Adipocyte (in vitro differentiated cells): ENCODE data around the gene NAA20.
A peak's percentile ranks its signal among the peaks of the same experiment; 100 is the strongest.
"Not testable (repeated sequence)": the region's sequence is repeated elsewhere in the genome, so short reads cannot be mapped to it uniquely, and the experiment has no call there.

Experiments used
- DNase-seq: peaks from one replicate; pipeline ENCODE4 v3.0.0-alpha.2; 2015; ENCODE audit warnings: low read depth
- H3K27me3 ChIP-seq: replicated peaks from 2 replicates; pipeline ENCODE4 v1.7.0; 2013; ENCODE audit warnings: mild to moderate bottlenecking, low read length, moderate library complexity; ENCODE audit not compliant: control insufficient read depth, insufficient read depth
- H3K36me3 ChIP-seq: 2 replicates; pipeline ENCODE4 v1.7.0; 2013; ENCODE audit warnings: low read length, mild to moderate bottlenecking, moderate library complexity; ENCODE audit not compliant: control insufficient read depth, insufficient read depth, severe bottlenecking
- H3K4me1 ChIP-seq: 2 replicates; pipeline ENCODE4 v1.7.0; 2013; ENCODE audit warnings: mild to moderate bottlenecking, low read length, moderate library complexity; ENCODE audit not compliant: control insufficient read depth, insufficient read depth
- H3K4me3 ChIP-seq: 2 replicates; pipeline ENCODE4 v1.7.0; 2013; ENCODE audit warnings: mild to moderate bottlenecking, low read length, moderate library complexity
- H3K9ac ChIP-seq: 2 replicates; pipeline ENCODE4 v1.7.0; 2013; ENCODE audit warnings: mild to moderate bottlenecking, low read length, moderate library complexity
- H3K9me3 ChIP-seq: 2 replicates; pipeline ENCODE4 v1.7.0; 2013; ENCODE audit warnings: mild to moderate bottlenecking, low read length, moderate library complexity; ENCODE audit not compliant: control insufficient read depth

Gene NAA20

GRCh38 chr20:20003955-20004322 is 13.2 kb upstream of the NAA20 start:
- Histone ChIP-seq H3K4me1 (peaks cover 45% of the 10 kb centered on the region), H3K36me3 (peaks cover 22% of the 10 kb centered on the region), H3K9ac (peak overlapping the region; percentile 84), H3K4me3 (peak overlapping the region; percentile 78)
- not testable (repeated sequence) for H3K27me3 ChIP-seq, H3K9me3 ChIP-seq, DNase-seq

DNA sequence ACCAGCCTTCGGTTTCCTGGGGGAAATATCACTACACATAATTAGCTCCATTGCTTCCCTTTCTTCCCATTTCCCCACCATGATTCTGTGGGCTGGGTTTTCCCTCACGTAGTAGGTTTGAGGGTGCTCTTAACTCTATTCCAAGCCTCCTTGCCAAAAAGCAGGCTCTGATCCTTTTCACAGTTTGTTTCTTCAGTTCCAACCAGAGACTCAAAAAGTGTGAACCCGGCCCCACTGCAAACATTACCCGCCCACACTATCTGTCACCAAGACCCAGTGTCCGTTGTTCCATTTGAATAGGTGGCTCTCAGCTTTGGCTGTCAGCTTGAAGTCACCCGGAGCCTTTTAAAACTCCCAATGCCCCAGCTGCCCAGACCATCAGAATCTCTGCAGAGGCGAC is 11.8 kb upstream of the NAA20 start:
- no peak for DNase-seq
- no peaks in the 10 kb centered on the region for H3K9me3 ChIP-seq
- H3K27me3 ChIP-seq, result no peaks in the 10 kb centered on the region
- H3K4me3 ChIP-seq, result no peak overlapping the region
- peaks cover 8% of the 10 kb centered on the region for H3K36me3 ChIP-seq
- peaks cover 47% of the 10 kb centered on the region for H3K4me1 ChIP-seq
- H3K9ac ChIP-seq, result no peak overlapping the region

GRCh38 chr20:20009784-20010253 is 7.3 kb upstream of the NAA20 start:
- peaks cover 18% of the 10 kb centered on the region for H3K4me1 ChIP-seq
- H3K4me3 ChIP-seq, result no peak overlapping the region
- H3K36me3 ChIP-seq, result no peaks in the 10 kb centered on the region
- no peaks in the 10 kb centered on the region for H3K27me3 ChIP-seq
- DNase-seq, result no peak
- H3K9me3 ChIP-seq, result no peaks in the 10 kb centered on the region
- peak overlapping the region; percentile 53 for H3K9ac ChIP-seq

- Histone ChIP-seq H3K36me3 (no peaks in the 10 kb centered on the region), H3K4me3 (peak overlapping the region; percentile 74), H3K27me3 (no peaks in the 10 kb centered on the region), H3K4me1 (peaks cover 18% of the 10 kb centered on the region), H3K9me3 (no peaks in the 10 kb centered on the region), H3K9ac (peak overlapping the region; percentile 82)
- DNase-seq, result peak; percentile 84
Observed at GRCh38 chr20:20010639-20011500, 6.3 kb upstream of the NAA20 start.

DNA sequence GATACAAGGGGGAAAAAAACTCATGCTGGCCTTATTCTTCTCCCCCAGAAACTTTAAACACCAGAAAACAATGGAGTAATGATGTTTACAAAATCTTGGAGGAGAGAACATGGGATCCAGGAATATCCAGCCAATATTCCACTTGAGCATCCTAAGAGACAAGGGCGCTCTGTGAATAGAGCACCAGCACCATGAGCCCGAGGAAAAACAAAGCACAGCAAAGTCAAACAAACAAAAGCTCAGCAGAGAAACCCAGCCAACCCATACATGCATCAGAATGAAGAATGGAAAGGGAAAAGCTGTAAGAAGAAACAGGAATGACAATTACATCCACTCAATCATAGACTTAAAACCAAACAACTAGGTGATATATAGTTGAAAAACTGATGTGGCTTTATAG is 4.6 kb upstream of the NAA20 start:
- H3K4me1 ChIP-seq, result peaks cover 18% of the 10 kb centered on the region
- no peak overlapping the region for H3K4me3 ChIP-seq
- H3K36me3 ChIP-seq, result no peaks in the 10 kb centered on the region
- no peaks in the 10 kb centered on the region for H3K27me3 ChIP-seq
- no peaks in the 10 kb centered on the region for H3K9me3 ChIP-seq
- H3K9ac ChIP-seq, result no peak overlapping the region
- DNase-seq, result no peak

DNA sequence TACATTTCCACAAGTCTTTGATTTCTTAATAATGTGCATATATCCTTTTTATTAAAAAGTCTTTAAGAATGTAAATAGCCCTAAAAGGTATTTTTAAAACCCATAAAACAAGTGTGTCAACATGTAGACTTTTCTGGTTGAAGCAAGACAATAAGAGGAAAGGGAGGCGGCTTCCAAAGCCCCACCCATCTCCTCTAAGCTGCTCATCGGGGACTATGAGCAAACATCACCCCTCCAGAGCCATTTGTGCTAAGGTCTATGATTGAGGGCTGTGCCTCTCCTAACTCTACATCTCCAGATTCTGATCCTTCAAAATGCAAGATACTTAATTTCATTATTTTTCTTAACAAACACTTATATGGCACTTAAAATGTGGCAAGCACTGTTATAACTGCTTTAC is 2.5 kb upstream of the NAA20 start:
- Histone ChIP-seq H3K4me1 (peaks cover 34% of the 10 kb centered on the region), H3K9ac (no peak overlapping the region), H3K4me3 (no peak overlapping the region), H3K36me3 (no peaks in the 10 kb centered on the region), H3K9me3 (no peaks in the 10 kb centered on the region), H3K27me3 (no peaks in the 10 kb centered on the region)
- DNase-seq, result no peak

DNA sequence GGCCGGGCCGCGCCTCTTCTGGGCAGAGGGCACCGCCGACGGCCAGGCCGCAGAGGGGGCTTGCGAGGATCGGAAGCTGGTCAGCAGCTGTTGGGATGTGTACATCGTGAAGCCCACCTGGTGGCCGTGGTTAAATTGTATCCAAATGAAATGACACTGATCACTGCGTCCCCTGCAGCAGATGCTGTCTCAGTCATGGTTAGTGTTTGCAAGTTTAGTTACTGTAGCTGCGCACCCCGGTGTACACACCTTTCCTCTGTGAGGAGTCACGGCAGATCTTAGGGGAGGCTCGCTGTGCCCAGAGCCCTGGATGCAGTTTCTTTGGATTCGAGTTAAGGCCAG is 653 bp downstream of the NAA20 start:
- H3K4me1 ChIP-seq, result peaks cover 17% of the 10 kb centered on the region
- peak overlapping the region; percentile 97 for H3K9ac ChIP-seq
- DNase-seq, result no peak
- no peaks in the 10 kb centered on the region for H3K36me3 ChIP-seq
- H3K4me3 ChIP-seq, result peak overlapping the region; percentile 97
- H3K9me3 ChIP-seq, result no peaks in the 10 kb centered on the region
- no peaks in the 10 kb centered on the region for H3K27me3 ChIP-seq

- Histone ChIP-seq H3K4me1 (peaks cover 17% of the 10 kb centered on the region), H3K36me3 (peaks cover 1% of the 10 kb centered on the region), H3K9ac (peak overlapping the region; percentile 97), H3K9me3 (no peaks in the 10 kb centered on the region), H3K4me3 (peak overlapping the region; percentile 97), H3K27me3 (no peaks in the 10 kb centered on the region)
- no peak for DNase-seq
Observed at GRCh38 chr20:20018366-20018765, 1.2 kb downstream of the NAA20 start.

DNA sequence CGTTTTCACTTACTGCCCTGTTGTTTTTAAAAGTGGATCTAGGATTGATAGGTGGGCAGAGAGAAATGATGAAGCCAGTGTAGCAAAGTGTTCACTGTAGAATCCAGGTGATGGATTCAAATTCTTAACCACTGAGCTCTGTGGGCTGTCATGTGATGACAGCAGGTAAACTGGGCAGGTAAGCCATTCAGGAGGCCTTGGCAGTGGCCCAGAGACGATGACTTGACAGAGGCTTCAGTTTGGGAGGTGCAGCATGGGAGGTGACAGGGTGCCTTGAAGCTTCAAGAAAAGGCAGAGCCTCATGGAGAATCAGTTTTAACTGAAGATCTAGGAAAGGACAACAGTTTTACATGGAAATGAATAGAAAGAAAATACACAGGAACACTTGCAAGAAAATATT is 2.0 kb downstream of the NAA20 start:
- Histone ChIP-seq H3K36me3 (peaks cover 3% of the 10 kb centered on the region), H3K4me3 (peak overlapping the region; percentile 97)
- DNase-seq, result no peak

DNA sequence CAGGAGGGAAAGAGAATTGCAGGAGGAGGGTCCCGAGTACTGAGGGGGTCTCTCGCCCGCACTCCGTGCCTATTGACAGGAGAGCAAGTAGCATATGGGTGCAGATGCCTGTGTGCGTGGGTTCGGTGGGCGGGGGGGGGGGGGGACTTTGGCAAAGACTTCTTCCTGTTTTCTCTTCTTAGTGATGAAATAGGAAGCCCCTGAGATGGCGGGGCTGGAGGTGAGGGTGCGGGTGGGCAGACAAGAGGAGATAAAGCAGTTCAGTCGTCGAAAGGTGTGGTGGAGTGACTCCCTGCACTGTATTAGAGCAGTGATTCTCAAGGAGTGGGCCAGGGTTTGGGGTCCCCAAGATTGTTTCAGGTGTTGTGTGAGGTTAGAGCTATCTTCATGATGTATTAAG is 3.7 kb downstream of the NAA20 start:
- H3K36me3 ChIP-seq, result peaks cover 9% of the 10 kb centered on the region
- no peak for DNase-seq
- no peaks in the 10 kb centered on the region for H3K9me3 ChIP-seq
- H3K9ac ChIP-seq, result no peak overlapping the region
- H3K27me3 ChIP-seq, result no peaks in the 10 kb centered on the region
- H3K4me3 ChIP-seq, result no peak overlapping the region
- peaks cover 17% of the 10 kb centered on the region for H3K4me1 ChIP-seq

More for the DNA sequence above, 2.0 kb downstream of the NAA20 start:
- Histone ChIP-seq H3K9me3 (no peaks in the 10 kb centered on the region), H3K4me1 (peaks cover 17% of the 10 kb centered on the region), H3K27me3 (no peaks in the 10 kb centered on the region), H3K9ac (no peak overlapping the region)

DNA sequence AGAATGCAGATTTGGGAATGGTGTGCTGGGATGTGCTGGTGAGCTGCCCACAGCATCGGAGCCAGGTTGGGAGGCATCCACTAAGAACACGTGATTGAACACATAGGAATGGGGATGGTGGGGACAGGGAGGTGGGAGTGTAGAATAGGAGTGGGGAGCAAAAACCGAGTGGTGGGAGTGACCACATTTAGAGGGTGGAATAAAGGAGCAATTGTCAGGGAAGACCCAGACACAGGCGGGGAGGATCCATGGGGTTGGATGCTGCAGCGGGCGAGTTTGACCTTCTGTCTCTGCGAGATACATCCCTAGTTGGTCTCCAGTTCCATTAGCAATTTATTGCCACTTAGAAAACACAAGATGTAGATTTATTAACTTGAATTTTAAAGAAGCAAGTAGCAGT is 4.7 kb downstream of the NAA20 start:
- Histone ChIP-seq H3K27me3 (no peaks in the 10 kb centered on the region), H3K4me1 (peaks cover 17% of the 10 kb centered on the region), H3K9me3 (no peaks in the 10 kb centered on the region), H3K9ac (no peak overlapping the region), H3K4me3 (no peak overlapping the region), H3K36me3 (peaks cover 19% of the 10 kb centered on the region)
- DNase-seq, result no peak

DNA sequence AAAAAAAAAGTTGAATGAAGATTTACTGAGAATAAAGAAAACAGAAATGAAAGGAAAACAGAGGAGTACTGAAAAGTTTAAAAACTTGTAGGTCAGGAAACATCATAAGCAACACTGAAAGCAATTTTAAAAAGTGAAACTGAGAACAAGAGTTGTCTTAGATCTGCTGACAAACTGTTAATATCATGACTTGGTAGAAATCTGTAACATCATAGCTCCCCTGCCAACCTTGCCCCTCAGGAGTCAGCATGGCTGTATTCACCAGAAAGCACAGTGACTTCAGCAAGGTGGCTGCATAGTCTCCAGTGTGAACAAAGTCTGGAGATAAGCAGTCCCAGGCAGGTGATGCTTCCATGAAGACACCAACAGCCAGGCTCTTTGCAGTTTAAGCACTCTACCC is 5.3 kb downstream of the NAA20 start:
- H3K27me3 ChIP-seq, result no peaks in the 10 kb centered on the region
- H3K9me3 ChIP-seq, result no peaks in the 10 kb centered on the region
- peaks cover 25% of the 10 kb centered on the region for H3K36me3 ChIP-seq
- no peak overlapping the region for H3K4me3 ChIP-seq
- H3K4me1 ChIP-seq, result peaks cover 17% of the 10 kb centered on the region
- DNase-seq, result no peak
- no peak overlapping the region for H3K9ac ChIP-seq
